EH (cell line): ENCODE results near the gene RASL12.
A peak's percentile ranks its signal among the peaks of the same experiment; 100 is the strongest.
"Not testable (repeated sequence)": the region's sequence is repeated elsewhere in the genome, so short reads cannot be mapped to it uniquely, and the experiment has no call there.

ENCODE experiments used
- DNase-seq: peaks from one replicate; pipeline ENCODE4 v3.0.0-alpha.2; 2015; ENCODE audit warnings: low read depth

RASL12 gene

DNA sequence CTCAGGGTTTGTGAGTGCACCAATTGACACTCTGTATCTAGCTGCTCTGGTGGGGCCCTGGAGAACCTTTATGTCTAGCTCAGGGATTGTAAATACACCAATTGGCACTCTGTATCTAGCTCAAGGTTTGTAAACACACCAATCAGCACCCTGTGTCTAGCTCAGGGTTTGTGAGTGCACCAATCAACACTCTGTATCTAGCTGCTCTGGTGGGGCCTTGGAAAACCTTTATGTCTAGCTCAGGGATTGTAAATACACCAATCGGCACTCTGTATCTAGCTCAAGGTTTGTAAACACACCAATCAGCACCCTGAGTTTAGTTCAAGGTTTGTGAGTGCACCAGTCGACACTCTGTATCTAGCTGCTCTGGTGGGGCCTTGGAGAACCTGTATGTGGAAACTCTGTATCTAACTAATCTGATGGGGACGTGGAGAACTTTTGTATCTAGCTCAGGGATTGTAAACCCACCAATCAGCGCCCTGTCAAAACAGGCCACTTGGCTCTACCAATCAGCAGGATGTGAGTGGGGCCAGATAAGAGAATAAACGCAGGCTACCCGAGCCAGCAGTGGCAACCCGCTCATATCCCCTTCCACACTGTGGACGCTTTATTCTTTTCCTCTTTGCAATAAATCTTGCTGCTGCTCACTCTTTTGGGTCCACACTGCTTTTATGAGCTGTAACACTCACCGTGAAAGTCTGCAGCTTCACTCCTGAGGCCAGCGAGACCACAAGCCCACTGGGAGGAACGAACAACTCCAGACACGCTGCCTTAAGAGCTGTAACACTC, 8.0 kb upstream of the RASL12 start:
- DNase-seq: not testable (repeated sequence)

- DNase-seq: not testable (repeated sequence)
Measured at GRCh38 chr15:65074946-65075345, 7.2 kb upstream of the RASL12 start.

- DNase-seq: no peak
Measured at GRCh38 chr15:65072617-65073016, 4.8 kb upstream of the RASL12 start.

- DNase-seq: peak; percentile 70
Measured at GRCh38 chr15:65072027-65072426, 4.2 kb upstream of the RASL12 start.

- no peak for DNase-seq
Measured at GRCh38 chr15:65071381-65071811, 3.6 kb upstream of the RASL12 start.

DNA sequence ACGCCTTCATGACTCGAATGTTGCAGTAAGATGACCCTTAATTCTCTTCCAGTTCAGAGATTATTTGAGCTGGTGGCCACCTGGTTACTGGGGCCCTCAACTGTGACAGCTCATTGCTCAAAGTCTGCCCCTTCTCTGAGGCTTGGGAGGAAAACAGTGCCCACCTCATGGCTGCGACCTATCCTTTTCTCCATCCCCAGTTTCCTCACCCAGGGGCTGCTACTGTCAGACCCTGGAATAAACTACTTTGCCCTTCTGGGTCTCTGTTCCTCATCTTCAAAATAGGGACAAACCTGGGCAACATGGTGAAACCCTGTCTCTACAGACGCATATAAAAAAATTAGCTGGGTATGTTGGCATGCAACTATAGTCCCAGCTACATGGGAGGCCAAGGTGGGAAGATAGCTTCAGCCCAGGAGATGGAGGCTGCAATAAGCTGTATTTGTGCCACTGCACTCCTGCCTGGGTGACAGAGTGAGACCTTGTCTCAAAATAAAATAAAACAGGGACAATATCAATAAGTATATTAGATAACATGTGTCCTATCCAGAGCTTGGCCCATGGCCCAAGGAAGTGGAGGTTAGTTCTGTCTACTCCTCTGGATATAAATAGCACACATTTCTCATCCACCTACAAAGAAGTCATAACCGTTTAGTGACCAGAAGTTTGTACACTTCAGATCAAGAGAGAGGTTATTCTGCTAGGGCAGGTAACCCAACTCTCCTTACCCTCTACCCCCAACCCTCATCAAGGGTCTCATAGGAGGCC, 2.2 kb upstream of the RASL12 start:
- DNase-seq: no peak

DNA sequence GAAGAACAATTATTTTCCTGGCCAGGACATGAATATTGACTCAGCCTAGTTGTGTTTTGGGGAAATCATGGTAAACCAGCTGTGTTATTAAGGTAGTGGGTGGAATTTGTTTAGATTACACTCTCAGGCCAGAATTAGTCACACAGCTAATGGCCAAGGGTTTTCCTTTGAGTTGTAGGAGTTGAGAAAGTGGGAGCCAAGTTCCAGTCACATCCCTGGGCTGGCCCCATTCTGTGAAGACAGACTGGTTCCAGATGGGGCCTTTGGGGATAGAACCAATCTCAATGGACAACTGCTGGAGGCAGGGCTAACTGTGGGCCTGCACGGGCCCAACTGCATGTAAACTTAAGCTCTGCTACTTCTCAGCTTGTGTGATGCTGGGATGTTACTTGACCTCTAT, 1.4 kb upstream of the RASL12 start:
- DNase-seq: peak; percentile 82

- DNase-seq: no peak
Measured at GRCh38 chr15:65068403-65068788, 605 bp upstream of the RASL12 start.

DNA sequence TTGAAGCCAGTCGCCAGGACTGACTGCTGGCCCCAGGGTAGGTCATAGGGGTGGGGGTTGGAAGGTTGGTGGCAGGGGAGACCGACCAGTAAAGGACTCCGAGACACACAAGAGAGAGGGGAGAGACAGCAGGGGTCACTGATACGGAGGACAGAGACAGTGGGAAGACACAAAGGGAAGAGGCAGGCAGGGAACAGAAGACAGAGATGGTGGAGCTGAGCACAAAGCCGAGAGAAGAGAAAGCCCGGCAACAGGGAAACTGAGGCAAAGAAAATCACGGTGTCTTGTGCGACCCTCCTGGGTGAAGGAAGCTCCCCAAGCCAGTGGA, 510 bp downstream of the RASL12 start:
- DNase-seq: no peak

DNA sequence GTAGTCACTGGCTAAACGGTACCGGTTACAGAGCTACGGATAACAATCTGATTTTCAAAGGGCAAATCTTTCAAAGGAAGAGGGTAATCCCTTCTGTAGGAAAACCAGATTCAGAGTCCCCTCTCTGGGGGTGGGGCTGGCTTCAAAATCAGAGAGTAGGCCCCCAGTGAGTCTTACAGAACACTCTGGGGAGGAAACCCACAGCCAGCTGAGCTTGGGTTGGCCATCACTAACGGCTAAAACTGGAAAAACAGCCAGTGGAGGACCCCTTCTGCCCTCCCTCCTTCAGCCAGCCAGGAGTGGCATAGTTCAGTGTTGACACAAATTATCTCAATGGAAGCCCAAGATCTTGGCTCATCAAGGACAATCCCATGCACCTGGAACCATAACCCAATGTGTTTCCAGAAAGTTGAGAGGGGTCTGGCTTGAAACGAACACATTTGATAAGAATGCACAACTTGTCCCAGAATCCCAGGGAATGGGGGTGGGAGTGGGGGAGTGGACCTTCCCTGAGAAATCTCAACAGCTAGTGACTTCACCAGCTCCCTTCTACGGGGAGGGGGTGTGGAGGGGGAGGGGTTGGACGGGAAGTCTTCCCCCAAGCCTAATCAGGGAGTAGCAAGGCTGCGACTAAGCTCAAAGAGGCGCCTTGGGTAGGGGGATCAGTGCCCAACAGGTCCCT, 1.0 kb downstream of the RASL12 start:
- no peak for DNase-seq

GRCh38 chr15:65066001-65066634, 1.7 kb downstream of the RASL12 start:
- no peak for DNase-seq

DNA sequence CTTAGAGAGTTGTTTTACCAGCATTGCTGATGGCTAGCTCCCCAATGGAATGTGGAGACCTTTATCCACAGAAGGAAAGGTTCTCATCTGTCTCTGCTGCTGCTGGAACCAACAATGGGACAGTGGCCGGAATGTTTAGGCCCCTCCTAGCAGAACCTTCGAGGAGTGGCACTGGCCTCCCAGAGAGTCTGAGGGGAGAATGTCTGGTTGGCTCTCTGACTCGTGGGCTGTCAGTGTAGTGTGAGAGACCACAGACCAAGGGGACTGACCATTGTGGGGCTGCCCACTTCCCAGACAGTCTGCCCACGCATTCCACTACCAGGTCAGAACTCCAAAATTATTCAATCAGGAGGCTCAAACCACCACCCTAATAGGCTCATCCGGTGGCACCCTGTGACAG, 5.1 kb downstream of the RASL12 start:
- no peak for DNase-seq

DNA sequence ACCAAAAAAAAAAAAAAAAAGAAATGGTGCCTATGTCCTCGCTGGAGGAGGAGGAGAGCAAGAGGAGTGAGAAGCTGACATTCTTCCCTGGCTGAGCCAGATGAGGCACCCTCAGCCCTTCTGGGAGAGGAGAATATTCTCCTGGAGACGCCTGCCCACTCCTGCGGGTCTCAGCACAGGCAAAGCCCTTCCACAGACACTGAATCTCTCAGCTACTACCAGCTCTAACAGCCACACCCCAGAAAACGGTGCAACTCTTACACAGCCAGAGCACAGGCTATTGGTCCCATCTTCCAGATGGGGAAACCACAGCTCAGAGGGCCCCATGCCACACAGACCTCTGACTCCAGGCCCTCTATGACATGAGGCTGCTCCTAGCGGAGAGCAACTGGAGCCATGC, 5.7 kb downstream of the RASL12 start:
- DNase-seq: no peak

- peak; percentile 45 for DNase-seq
Measured at GRCh38 chr15:65060641-65061397, 7.0 kb downstream of the RASL12 start.

DNA sequence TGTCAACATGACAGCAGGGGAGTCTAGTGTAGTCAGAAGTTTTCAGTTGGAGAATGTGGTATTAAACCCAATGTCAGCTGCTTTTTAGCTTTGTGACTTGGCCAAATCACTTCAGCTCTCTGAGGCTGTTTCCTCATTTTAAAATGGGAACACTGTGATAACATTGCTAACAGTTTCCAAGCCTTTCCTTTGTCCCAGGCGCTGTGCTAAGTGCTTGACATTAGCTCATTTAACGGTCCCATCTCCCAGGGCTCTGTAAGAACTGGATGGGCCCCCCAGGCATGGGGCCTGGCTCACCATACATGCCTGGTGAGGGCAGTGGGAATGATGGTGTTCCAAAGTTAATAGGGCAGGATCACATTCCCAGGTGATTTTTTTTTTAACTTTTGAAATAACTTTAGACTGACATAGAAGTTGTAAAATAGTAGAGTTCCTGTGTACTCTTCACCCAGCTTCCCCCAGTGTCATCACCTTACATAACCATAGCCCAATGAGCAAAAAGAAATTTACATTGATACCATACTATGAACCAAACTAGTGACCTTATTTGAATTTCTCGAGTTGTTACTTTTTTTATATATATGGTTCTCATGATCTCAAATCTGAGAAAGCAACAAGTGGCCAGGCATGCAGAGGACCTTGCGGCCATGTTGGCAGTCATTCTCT, 7.7 kb downstream of the RASL12 start:
- DNase-seq: no peak

GRCh38 chr15:65059369-65059750, 8.4 kb downstream of the RASL12 start:
- DNase-seq: no peak

DNA sequence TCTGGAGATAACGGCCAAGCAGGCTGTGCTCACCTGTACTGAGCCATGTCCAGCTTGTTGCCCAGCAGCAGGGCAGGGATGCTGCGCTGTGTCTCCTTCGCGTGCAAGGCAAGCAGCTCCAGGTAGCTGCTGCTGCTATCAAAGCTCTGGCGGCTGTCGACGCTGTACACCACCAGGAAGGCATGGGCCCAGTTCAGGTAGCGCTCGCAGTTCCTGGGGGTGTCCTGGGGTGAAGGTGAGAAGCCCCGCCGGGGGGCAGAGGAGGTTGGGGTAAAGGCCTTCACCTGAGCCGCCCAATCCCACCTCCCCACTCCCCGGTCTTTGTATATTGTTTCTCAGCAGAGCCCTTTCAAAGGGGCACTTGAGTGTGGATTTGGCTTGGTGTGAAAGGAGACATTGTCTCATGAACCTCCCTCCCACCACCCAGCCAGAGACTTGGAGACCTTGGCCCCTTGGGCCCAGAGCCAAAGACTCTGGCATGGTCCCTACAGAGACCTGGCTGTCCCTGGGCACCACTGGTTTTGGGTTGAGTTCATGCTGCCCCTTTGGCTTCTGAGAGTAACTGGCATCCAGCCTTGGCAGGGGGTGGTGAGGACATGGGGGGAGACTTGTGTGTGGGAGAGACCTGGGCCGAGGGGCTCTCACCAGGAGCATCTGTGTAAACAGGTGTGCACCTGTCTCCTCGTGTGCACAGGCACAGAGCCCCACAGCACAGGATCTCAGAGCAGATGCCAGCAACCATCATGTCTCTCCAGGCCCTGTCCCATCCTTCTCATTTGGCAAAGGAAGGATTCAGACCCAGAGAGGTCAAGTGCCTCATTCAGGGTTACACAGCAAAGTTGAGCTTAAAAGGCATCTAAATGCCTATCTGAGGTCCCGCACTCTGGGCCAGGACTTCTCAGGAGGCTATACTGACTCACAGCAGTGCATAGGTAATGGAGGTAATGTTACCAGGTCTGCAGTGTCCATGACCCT, 9.1 kb downstream of the RASL12 start:
- DNase-seq: no peak

DNA sequence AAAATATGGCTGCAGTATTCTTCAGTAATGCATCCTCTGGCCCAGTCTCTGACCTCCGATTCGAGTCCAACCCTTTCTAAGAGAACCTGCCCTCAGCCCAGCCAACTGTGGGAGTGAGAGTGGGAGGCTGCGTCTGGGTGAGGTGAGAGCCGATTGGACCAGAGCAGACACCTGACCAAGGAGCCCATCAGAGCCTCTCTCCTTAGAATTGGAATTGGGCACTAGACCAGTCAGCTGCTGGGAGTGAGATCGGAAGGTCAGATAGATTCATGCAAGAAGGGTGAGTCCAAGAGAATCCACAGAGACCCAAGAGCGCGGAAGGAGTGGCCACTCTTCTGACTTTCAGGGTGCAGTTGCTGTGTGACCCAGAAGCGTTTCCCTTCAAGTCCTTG, 10.2 kb downstream of the RASL12 start:
- DNase-seq: no peak

DNA sequence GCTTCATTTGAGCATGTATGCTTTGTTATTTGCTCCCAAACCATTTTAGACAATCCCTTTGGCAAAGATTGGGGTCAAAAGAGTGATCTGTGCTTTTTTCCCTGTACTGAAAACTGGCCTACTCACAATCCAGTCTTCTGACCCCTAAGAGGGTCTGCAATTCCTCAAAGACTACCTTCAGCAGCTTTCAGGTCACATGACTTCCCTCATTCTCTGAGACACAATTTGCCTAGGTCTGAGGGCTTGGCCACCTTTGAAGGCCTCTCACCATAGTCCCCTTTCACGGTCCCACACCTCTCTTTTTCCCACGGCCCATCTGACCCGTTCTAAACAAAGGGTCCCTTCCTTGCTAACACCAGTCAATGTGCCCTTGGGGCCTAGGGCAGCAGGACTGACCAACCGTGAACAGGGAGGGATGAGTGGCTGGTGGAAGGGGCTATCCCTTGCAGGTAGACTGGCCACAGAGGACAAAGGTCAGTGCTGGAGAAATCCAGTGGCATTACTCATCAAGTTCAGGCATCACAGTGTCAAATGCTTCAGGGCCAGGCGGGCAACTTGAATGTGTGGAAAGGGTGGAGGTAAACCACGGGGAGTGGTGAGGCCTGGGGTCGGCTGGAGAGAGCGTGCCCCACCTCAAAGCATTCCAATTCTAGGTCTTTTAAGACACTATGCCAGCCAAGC, 10.8 kb downstream of the RASL12 start:
- peak; percentile 28 for DNase-seq

- no peak for DNase-seq
Measured at GRCh38 chr15:65056106-65056505, 11.7 kb downstream of the RASL12 start.
